GM23338 (cell line): ENCODE measurements around the gene PFKFB1. TPM values are rescaled to one million over a fixed set of nuclear protein-coding genes. Genes with fewer than 3 reads are reported as not detected.

Experiments used
- ATAC-seq: fragments of 200-7000 bp; cut with Tn5 transposase; 3 replicates; pipeline ENCODE4 v1.9.1; 2020
- DNase-seq: peaks from one replicate; pipeline ENCODE4 v3.0.0-alpha.2; 2015; ENCODE audit warnings: low spot score
- H2AFZ ChIP-seq: fragments of 200-600 bp; sonication (generic); 2 replicates; pipeline ENCODE4 v1.8.0; 2016; ENCODE audit warnings: antibody characterized with exemption, mild to moderate bottlenecking, moderate library complexity
- H3F3A ChIP-seq: fragments of 200-600 bp; sonication (generic); replicated peaks from 2 replicates; pipeline ENCODE4 v1.8.0; 2017; ENCODE audit warnings: antibody characterized with exemption, mixed run types, low read depth
- H3K27ac ChIP-seq: fragments of 200-600 bp; sonication (generic); 2 replicates; pipeline ENCODE4 v1.6.1; 2016; ENCODE audit warnings: low read depth
- H3K27me3 ChIP-seq: fragments of 200-600 bp; sonication (generic); 2 replicates; pipeline ENCODE4 v1.8.0; 2016; ENCODE audit warnings: mild to moderate bottlenecking, mixed run types, moderate library complexity; ENCODE audit not compliant: insufficient read depth
- H3K36me3 ChIP-seq: fragments of 200-600 bp; sonication (generic); 2 replicates; pipeline ENCODE4 v1.8.0; 2016; ENCODE audit warnings: mild to moderate bottlenecking; ENCODE audit not compliant: insufficient read depth
- H3K4me1 ChIP-seq: fragments of 200-600 bp; sonication (generic); 2 replicates; pipeline ENCODE4 v1.8.0; 2016; ENCODE audit warnings: mild to moderate bottlenecking, moderate library complexity; ENCODE audit not compliant: insufficient read depth
- H3K4me2 ChIP-seq: fragments of 200-600 bp; sonication (generic); 2 replicates; pipeline ENCODE4 v1.7.1; 2017; ENCODE audit warnings: mixed run types
- H3K4me3 ChIP-seq: fragments of 200-600 bp; sonication (generic); 2 replicates; pipeline ENCODE4 v1.6.1; 2016; ENCODE audit warnings: mixed run types
- H3K79me2 ChIP-seq: fragments of 200-600 bp; sonication (generic); replicated peaks from 2 replicates; pipeline ENCODE4 v1.8.0; 2017; ENCODE audit warnings: mild to moderate bottlenecking; ENCODE audit not compliant: insufficient read depth
- H3K9me2 ChIP-seq: fragments of 200-600 bp; sonication (generic); 2 replicates; pipeline ENCODE4 v1.8.0; 2017; ENCODE audit not compliant: insufficient read depth
- H4K20me1 ChIP-seq: fragments of 200-600 bp; sonication (generic); replicated peaks from 2 replicates; pipeline ENCODE4 v1.8.0; 2017; ENCODE audit warnings: mild to moderate bottlenecking; ENCODE audit not compliant: insufficient read depth
- H3K27ac Mint-ChIP-seq: 2 replicates; pipeline ENCODE4 v1.8.0; 2020; ENCODE audit warnings: inconsistent platforms, mild to moderate bottlenecking, moderate library complexity, mixed read lengths
- H3K27me3 Mint-ChIP-seq: 3 replicates; pipeline ENCODE4 v1.8.0; 2022; ENCODE audit warnings: low read depth, mild to moderate bottlenecking, moderate library complexity, mixed read lengths, inconsistent platforms; ENCODE audit not compliant: insufficient read depth, poor library complexity
- H3K36me3 Mint-ChIP-seq: 3 replicates; pipeline ENCODE4 v1.8.0; 2021; ENCODE audit warnings: low read depth, mild to moderate bottlenecking, inconsistent platforms, moderate library complexity, mixed read lengths
- H3K4me1 Mint-ChIP-seq: 3 replicates; pipeline ENCODE4 v1.8.0; 2020; ENCODE audit warnings: mild to moderate bottlenecking, inconsistent platforms, mixed read lengths
- H3K4me3 Mint-ChIP-seq: 3 replicates; pipeline ENCODE4 v1.8.0; 2021; ENCODE audit warnings: moderate library complexity, mild to moderate bottlenecking, inconsistent platforms, mixed read lengths
- H3K9me3 Mint-ChIP-seq: 3 replicates; pipeline ENCODE4 v1.8.0; 2020; ENCODE audit warnings: moderate library complexity, mild to moderate bottlenecking, inconsistent platforms, mixed read lengths
- CREB1 ChIP-seq: fragments of 250-450 bp; sonication (Bioruptor Pico); IDR thresholded peaks from 2 replicates; pipeline ENCODE4 v1.5.0; 2020; ENCODE audit warnings: low read depth, mild to moderate bottlenecking, moderate library complexity
- EZH2phosphoT487 ChIP-seq: fragments of 200-600 bp; sonication (generic); IDR thresholded peaks from one replicate; pipeline ENCODE4 v1.8.1; 2018; ENCODE audit warnings: antibody characterized with exemption; ENCODE audit not compliant: unreplicated experiment
- NANOG ChIP-seq: IDR thresholded peaks from 2 replicates; pipeline ENCODE4 v1.6.1; 2016; ENCODE audit warnings: antibody characterized with exemption, borderline replicate concordance
- ZNF331 ChIP-seq: fragments of 250-450 bp; sonication (Bioruptor Pico); IDR thresholded peaks from 2 replicates; pipeline ENCODE4 v1.5.0; 2020; ENCODE audit warnings: low read depth, mild to moderate bottlenecking, moderate library complexity
- ZNF462 ChIP-seq: fragments of 250-450 bp; sonication (Bioruptor Pico); IDR thresholded peaks from 2 replicates; pipeline ENCODE4 v1.5.0; 2020; ENCODE audit warnings: mild to moderate bottlenecking, moderate library complexity
- polyA plus RNA-seq: library from polyadenylated mRNA; unstranded; fragments of >200 nt; fragmentation: Nextera tagmentation; extraction: Ambion mirVana; gene quantifications from 2 replicates; pipeline ENCODE4 v1.2.1, GENCODE V29; 2016
- total RNA-seq: library from RNA; depleted of rRNA; stranded (reverse); fragments of >200 nt; shearing (Covaris generic); gene quantifications from 2 replicates; pipeline ENCODE4 v1.2.3, GENCODE V29; 2014
- TF ChIP-seq, protein P1 (sequence below), 2 experiments: fragments of 200-600 bp in 1 of 2; sonication (generic) in 1 of 2; conservative IDR thresholded peaks; 2 replicates each; pipeline versions ENCODE4 v1.5.1 to v1.6.1; 2016 to 2017; ENCODE audit warnings: antibody characterized with exemption in 2 of 2, low read depth in 2 of 2, mild to moderate bottlenecking in 2 of 2, moderate library complexity in 1 of 2
- TF ChIP-seq, protein P2 (sequence below): IDR thresholded peaks from 2 replicates; pipeline ENCODE4 v1.6.1; 2016; ENCODE audit warnings: antibody characterized with exemption
- TF ChIP-seq, protein P3 (sequence below): IDR thresholded peaks from one replicate; pipeline ENCODE4 v1.6.1; 2018; ENCODE audit warnings: antibody characterized with exemption; ENCODE audit not compliant: unreplicated experiment

Gene PFKFB1
- total and polyA plus RNA-seq, 2 experiments from 2014 or later, result not detected

DNA sequence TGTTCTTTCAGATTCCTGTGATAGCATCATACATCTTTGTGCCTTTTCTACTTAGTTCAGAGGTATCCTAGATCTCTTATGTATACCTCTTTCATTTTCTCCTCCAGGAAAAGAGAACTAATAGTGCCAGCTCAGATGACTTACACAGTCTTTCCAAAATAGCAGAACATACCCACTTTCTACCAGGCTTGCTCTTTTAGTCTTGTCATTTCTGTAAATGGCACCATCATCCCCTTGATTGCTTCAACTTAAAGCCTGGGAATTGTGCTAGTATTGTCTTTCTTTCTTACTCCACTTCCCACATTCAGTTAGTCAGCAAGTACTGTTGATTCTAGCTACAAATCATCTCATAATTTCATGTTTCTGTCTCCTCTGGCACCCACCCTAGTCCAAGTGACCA, 11.3 kb upstream of the PFKFB1 start:
- no peaks in the 10 kb centered on the region for H3F3A ChIP-seq
- ATAC-seq, result no peak
- Mint-ChIP-seq H3K36me3 (peaks cover 48% of the 10 kb centered on the region), H3K9me3 (no peaks in the 10 kb centered on the region; the same call in 2 of the 3 replicates), H3K27me3 (no peaks in the 10 kb centered on the region), H3K4me1 (peaks cover 12% of the 10 kb centered on the region), H3K4me3 (no peak overlapping the region), H3K27ac (no peak overlapping the region)
- no peak overlapping the region for H3K4me3 ChIP-seq
- no peaks in the 10 kb centered on the region for H3K27me3 ChIP-seq
- H4K20me1 ChIP-seq, result no peaks in the 10 kb centered on the region
- no peaks in the 10 kb centered on the region for H3K4me1 ChIP-seq
- H3K4me2 ChIP-seq, result no peak overlapping the region
- H2AFZ ChIP-seq, result no peak overlapping the region
- H3K9me2 ChIP-seq, result no peaks in the 10 kb centered on the region
- H3K36me3 ChIP-seq, result no peaks in the 10 kb centered on the region
- H3K79me2 ChIP-seq, result peaks cover 13% of the 10 kb centered on the region
- TF ChIP-seq EZH2phosphoT487, result no peak
- TF ChIP-seq, protein P1, sequence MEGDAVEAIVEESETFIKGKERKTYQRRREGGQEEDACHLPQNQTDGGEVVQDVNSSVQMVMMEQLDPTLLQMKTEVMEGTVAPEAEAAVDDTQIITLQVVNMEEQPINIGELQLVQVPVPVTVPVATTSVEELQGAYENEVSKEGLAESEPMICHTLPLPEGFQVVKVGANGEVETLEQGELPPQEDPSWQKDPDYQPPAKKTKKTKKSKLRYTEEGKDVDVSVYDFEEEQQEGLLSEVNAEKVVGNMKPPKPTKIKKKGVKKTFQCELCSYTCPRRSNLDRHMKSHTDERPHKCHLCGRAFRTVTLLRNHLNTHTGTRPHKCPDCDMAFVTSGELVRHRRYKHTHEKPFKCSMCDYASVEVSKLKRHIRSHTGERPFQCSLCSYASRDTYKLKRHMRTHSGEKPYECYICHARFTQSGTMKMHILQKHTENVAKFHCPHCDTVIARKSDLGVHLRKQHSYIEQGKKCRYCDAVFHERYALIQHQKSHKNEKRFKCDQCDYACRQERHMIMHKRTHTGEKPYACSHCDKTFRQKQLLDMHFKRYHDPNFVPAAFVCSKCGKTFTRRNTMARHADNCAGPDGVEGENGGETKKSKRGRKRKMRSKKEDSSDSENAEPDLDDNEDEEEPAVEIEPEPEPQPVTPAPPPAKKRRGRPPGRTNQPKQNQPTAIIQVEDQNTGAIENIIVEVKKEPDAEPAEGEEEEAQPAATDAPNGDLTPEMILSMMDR (conservative IDR thresholded peaks at IDR 0.05; ENCODE audit: low read depth in 2 of 2), result no peak
- TF ChIP-seq NANOG, result no peak
- no peak for TF ChIP-seq ZNF462 (CRISPR knock-in tag)
- no peak for TF ChIP-seq CREB1 (CRISPR knock-in tag)
- TF ChIP-seq, protein P2, sequence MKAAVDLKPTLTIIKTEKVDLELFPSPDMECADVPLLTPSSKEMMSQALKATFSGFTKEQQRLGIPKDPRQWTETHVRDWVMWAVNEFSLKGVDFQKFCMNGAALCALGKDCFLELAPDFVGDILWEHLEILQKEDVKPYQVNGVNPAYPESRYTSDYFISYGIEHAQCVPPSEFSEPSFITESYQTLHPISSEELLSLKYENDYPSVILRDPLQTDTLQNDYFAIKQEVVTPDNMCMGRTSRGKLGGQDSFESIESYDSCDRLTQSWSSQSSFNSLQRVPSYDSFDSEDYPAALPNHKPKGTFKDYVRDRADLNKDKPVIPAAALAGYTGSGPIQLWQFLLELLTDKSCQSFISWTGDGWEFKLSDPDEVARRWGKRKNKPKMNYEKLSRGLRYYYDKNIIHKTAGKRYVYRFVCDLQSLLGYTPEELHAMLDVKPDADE, result no peak
- TF ChIP-seq, protein P3, sequence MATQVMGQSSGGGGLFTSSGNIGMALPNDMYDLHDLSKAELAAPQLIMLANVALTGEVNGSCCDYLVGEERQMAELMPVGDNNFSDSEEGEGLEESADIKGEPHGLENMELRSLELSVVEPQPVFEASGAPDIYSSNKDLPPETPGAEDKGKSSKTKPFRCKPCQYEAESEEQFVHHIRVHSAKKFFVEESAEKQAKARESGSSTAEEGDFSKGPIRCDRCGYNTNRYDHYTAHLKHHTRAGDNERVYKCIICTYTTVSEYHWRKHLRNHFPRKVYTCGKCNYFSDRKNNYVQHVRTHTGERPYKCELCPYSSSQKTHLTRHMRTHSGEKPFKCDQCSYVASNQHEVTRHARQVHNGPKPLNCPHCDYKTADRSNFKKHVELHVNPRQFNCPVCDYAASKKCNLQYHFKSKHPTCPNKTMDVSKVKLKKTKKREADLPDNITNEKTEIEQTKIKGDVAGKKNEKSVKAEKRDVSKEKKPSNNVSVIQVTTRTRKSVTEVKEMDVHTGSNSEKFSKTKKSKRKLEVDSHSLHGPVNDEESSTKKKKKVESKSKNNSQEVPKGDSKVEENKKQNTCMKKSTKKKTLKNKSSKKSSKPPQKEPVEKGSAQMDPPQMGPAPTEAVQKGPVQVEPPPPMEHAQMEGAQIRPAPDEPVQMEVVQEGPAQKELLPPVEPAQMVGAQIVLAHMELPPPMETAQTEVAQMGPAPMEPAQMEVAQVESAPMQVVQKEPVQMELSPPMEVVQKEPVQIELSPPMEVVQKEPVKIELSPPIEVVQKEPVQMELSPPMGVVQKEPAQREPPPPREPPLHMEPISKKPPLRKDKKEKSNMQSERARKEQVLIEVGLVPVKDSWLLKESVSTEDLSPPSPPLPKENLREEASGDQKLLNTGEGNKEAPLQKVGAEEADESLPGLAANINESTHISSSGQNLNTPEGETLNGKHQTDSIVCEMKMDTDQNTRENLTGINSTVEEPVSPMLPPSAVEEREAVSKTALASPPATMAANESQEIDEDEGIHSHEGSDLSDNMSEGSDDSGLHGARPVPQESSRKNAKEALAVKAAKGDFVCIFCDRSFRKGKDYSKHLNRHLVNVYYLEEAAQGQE, result no peak
- no peak for TF ChIP-seq ZNF331
- no peak overlapping the region for H3K27ac ChIP-seq
- DNase-seq, result no peak
